Spleen (tissue), 7 donors: ENCODE measurements around the gene TMEM212.

ENCODE experiments used
- CTCF ChIP-seq, 11 experiments: fragments of 200-600 bp in 7 of 11; fragments of 450-650 bp in 4 of 11; sonication (generic) in 4 of 11; IDR thresholded peaks in 8 of 11; conservative IDR thresholded peaks in 3 of 11; 1 replicate in 7 of 11; 2 replicates in 4 of 11; pipeline versions ENCODE4 v1.4.0 to v1.8.0; 2016 to 2021; ENCODE audit warnings: antibody characterized with exemption in 11 of 11, inconsistent platforms in 4 of 11, mild to moderate bottlenecking in 1 of 11
- POLR2A ChIP-seq, 3 donors: fragments of 450-650 bp; IDR thresholded peaks; one replicate each; pipeline ENCODE4 v1.5.1; 2017; ENCODE audit warnings: antibody characterized with exemption in 3 of 3, mild to moderate bottlenecking in 1 of 3
- donor health status: DM: no; HTN: no; CAD: no; lungs with moderate emphysema.
- donor health status: DM: no; HTN: no; CAD: no.
- donor health status: DM: no; HTN: no; CAD: no.

GRCh38 chr3:171827836-171828458 lies 15.2 kb upstream of the TMEM212 start:
- TF ChIP-seq CTCF (IDR thresholded peaks at IDR 0.05 in 8 of 11, conservative IDR thresholded peaks at IDR 0.05 in 3 of 11) (no peak), POLR2A (IDR thresholded peaks at IDR 0.05) (no peak)
